Activated naive CD8-positive, alpha-beta T cell treated with anti-CD3 and anti-CD28 coated beads, Interleukin-2, amount 10 ng/mL, durations not matched to agents 7 days and 5 days (primary cell): ENCODE measurements around the gene CNNM1. TPM values are rescaled to one million over a fixed set of nuclear protein-coding genes. Genes with fewer than 3 reads are reported as not detected.

ENCODE experiments used
- ATAC-seq: fragments of 150-1000 bp; cut with Tn5 transposase; one replicate; pipeline ENCODE4 v1.10.0; 2021; ENCODE audit warnings: low read depth, moderate library complexity
- POLR2A ChIA-PET: fragments of 350-600 bp; sonication (Branson Sonifier 250); formaldehyde crosslinking; loops from one replicate; lab custom pipeline; 2021; ENCODE audit warnings: antibody characterized with exemption; lab: Charles Lee
- DNase-seq: peaks from one replicate; pipeline ENCODE4 v3.0.0; 2021
- H3K27ac Mint-ChIP-seq: one replicate; pipeline ENCODE4 v1.8.0; 2022; ENCODE audit warnings: mild to moderate bottlenecking, mixed read lengths
- H3K27me3 Mint-ChIP-seq: one replicate; pipeline ENCODE4 v1.8.0; 2022; ENCODE audit warnings: mild to moderate bottlenecking, moderate library complexity, mixed read lengths
- H3K36me3 Mint-ChIP-seq: one replicate; pipeline ENCODE4 v1.8.0; 2021; ENCODE audit warnings: mild to moderate bottlenecking, mixed read lengths
- H3K4me1 Mint-ChIP-seq: one replicate; pipeline ENCODE4 v1.8.0; 2021; ENCODE audit warnings: mixed read lengths
- H3K4me3 Mint-ChIP-seq: one replicate; pipeline ENCODE4 v1.8.0; 2022; ENCODE audit warnings: mild to moderate bottlenecking, moderate library complexity, mixed read lengths
- H3K9me3 Mint-ChIP-seq: one replicate; pipeline ENCODE4 v1.8.0; 2021; ENCODE audit warnings: mixed read lengths
- total RNA-seq, 2 experiments: library from RNA; stranded (reverse); gene quantifications; one replicate each; pipeline ENCODE4 v1.2.3, GENCODE V29; 2021

Gene CNNM1
- total RNA-seq, 2 experiments from 2014 or later = 0.26 to 0.50 TPM

- DNase-seq (no peak), ATAC-seq (no peak)
- Mint-ChIP-seq H3K4me1 (peaks cover 7% of the 10 kb centered on the region), H3K9me3 (no peaks in the 10 kb centered on the region), H3K4me3 (no peak overlapping the region), H3K27me3 (peaks cover 11% of the 10 kb centered on the region), H3K36me3 (no peaks in the 10 kb centered on the region), H3K27ac (peak overlapping the region; percentile 52)
- POLR2A ChIA-PET = no interaction called here
Observed at GRCh38 chr10:99341860-99342490, 12.8 kb downstream of the CNNM1 start.

GRCh38 chr10:99343262-99343661 lies 14.1 kb downstream of the CNNM1 start:
- ATAC-seq (no peak), DNase-seq (no peak)
- Mint-ChIP-seq H3K27ac (no peak overlapping the region), H3K4me3 (no peak overlapping the region), H3K36me3 (no peaks in the 10 kb centered on the region), H3K27me3 (peaks cover 7% of the 10 kb centered on the region), H3K9me3 (no peaks in the 10 kb centered on the region), H3K4me1 (peaks cover 7% of the 10 kb centered on the region)
- POLR2A ChIA-PET = no interaction called here

GRCh38 chr10:99344715-99345114 lies 15.6 kb downstream of the CNNM1 start:
- no peak overlapping the region for H3K27ac Mint-ChIP-seq
- DNase-seq (no peak), ATAC-seq (no peak)
- no peaks in the 10 kb centered on the region for H3K36me3 Mint-ChIP-seq
- no peak overlapping the region for H3K4me3 Mint-ChIP-seq
- peaks cover 10% of the 10 kb centered on the region for H3K27me3 Mint-ChIP-seq
- H3K9me3 Mint-ChIP-seq = no peaks in the 10 kb centered on the region
- peaks cover 7% of the 10 kb centered on the region for H3K4me1 Mint-ChIP-seq
- POLR2A ChIA-PET = no interaction called here

- no peaks in the 10 kb centered on the region for H3K36me3 Mint-ChIP-seq
- POLR2A ChIA-PET = no interaction called here
- peaks cover 10% of the 10 kb centered on the region for H3K27me3 Mint-ChIP-seq
- H3K27ac Mint-ChIP-seq = no peak overlapping the region
- no peaks in the 10 kb centered on the region for H3K9me3 Mint-ChIP-seq
- H3K4me3 Mint-ChIP-seq = no peak overlapping the region
- ATAC-seq = no peak
- peaks cover 7% of the 10 kb centered on the region for H3K4me1 Mint-ChIP-seq
- no peak for DNase-seq
Observed at GRCh38 chr10:99345350-99345749, 16.2 kb downstream of the CNNM1 start.

GRCh38 chr10:99346247-99346646 lies 17.1 kb downstream of the CNNM1 start:
- Mint-ChIP-seq H3K4me3 (no peak overlapping the region), H3K27me3 (peaks cover 11% of the 10 kb centered on the region), H3K27ac (no peak overlapping the region), H3K36me3 (no peaks in the 10 kb centered on the region), H3K4me1 (peaks cover 3% of the 10 kb centered on the region), H3K9me3 (no peaks in the 10 kb centered on the region)
- ATAC-seq (no peak), DNase-seq (no peak)
- POLR2A ChIA-PET = no interaction called here

- Mint-ChIP-seq H3K27me3 (peaks cover 14% of the 10 kb centered on the region), H3K36me3 (no peaks in the 10 kb centered on the region), H3K9me3 (no peaks in the 10 kb centered on the region), H3K27ac (no peak overlapping the region), H3K4me1 (no peaks in the 10 kb centered on the region), H3K4me3 (no peak overlapping the region)
- DNase-seq (no peak), ATAC-seq (no peak)
- POLR2A ChIA-PET = no interaction called here
Observed at GRCh38 chr10:99347672-99348071, 18.5 kb downstream of the CNNM1 start.

- POLR2A ChIA-PET = no interaction called here
- Mint-ChIP-seq H3K27me3 (peaks cover 31% of the 10 kb centered on the region), H3K36me3 (no peaks in the 10 kb centered on the region), H3K4me3 (no peak overlapping the region), H3K9me3 (no peaks in the 10 kb centered on the region), H3K27ac (no peak overlapping the region), H3K4me1 (no peaks in the 10 kb centered on the region)
- DNase-seq (no peak), ATAC-seq (no peak)
Observed at GRCh38 chr10:99353182-99353581, 24.0 kb downstream of the CNNM1 start.

- Mint-ChIP-seq H3K4me3 (no peak overlapping the region), H3K27ac (no peak overlapping the region), H3K27me3 (peaks cover 22% of the 10 kb centered on the region), H3K36me3 (no peaks in the 10 kb centered on the region), H3K9me3 (no peaks in the 10 kb centered on the region), H3K4me1 (no peaks in the 10 kb centered on the region)
- POLR2A ChIA-PET = no interaction called here
- DNase-seq (no peak), ATAC-seq (no peak)
Observed at GRCh38 chr10:99357691-99358090, 28.5 kb downstream of the CNNM1 start.

- Mint-ChIP-seq H3K9me3 (no peaks in the 10 kb centered on the region), H3K27me3 (peaks cover 20% of the 10 kb centered on the region), H3K4me1 (no peaks in the 10 kb centered on the region), H3K27ac (no peak overlapping the region), H3K4me3 (no peak overlapping the region), H3K36me3 (no peaks in the 10 kb centered on the region)
- DNase-seq (no peak), ATAC-seq (no peak)
- POLR2A ChIA-PET = no interaction called here
Observed at GRCh38 chr10:99358101-99358500, 28.9 kb downstream of the CNNM1 start.

- Mint-ChIP-seq H3K4me1 (no peaks in the 10 kb centered on the region), H3K36me3 (no peaks in the 10 kb centered on the region), H3K9me3 (no peaks in the 10 kb centered on the region), H3K27ac (no peak overlapping the region), H3K27me3 (peaks cover 22% of the 10 kb centered on the region), H3K4me3 (no peak overlapping the region)
- DNase-seq (no peak), ATAC-seq (no peak)
- POLR2A ChIA-PET = no interaction called here
Observed at GRCh38 chr10:99360934-99361333, 31.8 kb downstream of the CNNM1 start.

GRCh38 chr10:99364125-99364524 lies 35.0 kb downstream of the CNNM1 start:
- H3K4me3 Mint-ChIP-seq = no peak overlapping the region
- DNase-seq (no peak), ATAC-seq (no peak)
- no peaks in the 10 kb centered on the region for H3K36me3 Mint-ChIP-seq
- no peak overlapping the region for H3K27ac Mint-ChIP-seq
- POLR2A ChIA-PET = no interaction called here
- no peaks in the 10 kb centered on the region for H3K4me1 Mint-ChIP-seq
- peaks cover 45% of the 10 kb centered on the region for H3K27me3 Mint-ChIP-seq
- H3K9me3 Mint-ChIP-seq = no peaks in the 10 kb centered on the region

- H3K27me3 Mint-ChIP-seq = peaks cover 54% of the 10 kb centered on the region
- no peaks in the 10 kb centered on the region for H3K36me3 Mint-ChIP-seq
- H3K4me3 Mint-ChIP-seq = no peak overlapping the region
- POLR2A ChIA-PET = no interaction called here
- no peak overlapping the region for H3K27ac Mint-ChIP-seq
- H3K9me3 Mint-ChIP-seq = no peaks in the 10 kb centered on the region
- ATAC-seq (no peak), DNase-seq (no peak)
- no peaks in the 10 kb centered on the region for H3K4me1 Mint-ChIP-seq
Observed at GRCh38 chr10:99365311-99365710, 36.2 kb downstream of the CNNM1 start.

GRCh38 chr10:99365736-99366135 lies 36.6 kb downstream of the CNNM1 start:
- ATAC-seq = no peak
- peaks cover 56% of the 10 kb centered on the region for H3K27me3 Mint-ChIP-seq
- no peaks in the 10 kb centered on the region for H3K9me3 Mint-ChIP-seq
- no peak overlapping the region for H3K4me3 Mint-ChIP-seq
- POLR2A ChIA-PET = no interaction called here
- DNase-seq = no peak
- H3K27ac Mint-ChIP-seq = no peak overlapping the region
- H3K4me1 Mint-ChIP-seq = peaks cover 2% of the 10 kb centered on the region
- no peaks in the 10 kb centered on the region for H3K36me3 Mint-ChIP-seq

GRCh38 chr10:99366666-99367065 lies 37.5 kb downstream of the CNNM1 start:
- Mint-ChIP-seq H3K4me3 (no peak overlapping the region), H3K4me1 (peaks cover 11% of the 10 kb centered on the region), H3K27me3 (peaks cover 64% of the 10 kb centered on the region), H3K9me3 (no peaks in the 10 kb centered on the region), H3K27ac (no peak overlapping the region), H3K36me3 (no peaks in the 10 kb centered on the region)
- DNase-seq (no peak), ATAC-seq (no peak)
- POLR2A ChIA-PET = no interaction called here

- no peak for ATAC-seq
- POLR2A ChIA-PET = no interaction called here
- no peaks in the 10 kb centered on the region for H3K9me3 Mint-ChIP-seq
- DNase-seq = no peak
- H3K36me3 Mint-ChIP-seq = no peaks in the 10 kb centered on the region
- H3K4me1 Mint-ChIP-seq = peaks cover 11% of the 10 kb centered on the region
- no peak overlapping the region for H3K27ac Mint-ChIP-seq
- no peak overlapping the region for H3K4me3 Mint-ChIP-seq
- peaks cover 79% of the 10 kb centered on the region for H3K27me3 Mint-ChIP-seq
Observed at GRCh38 chr10:99368646-99369045, 39.5 kb downstream of the CNNM1 start.
